ENCODE data around the gene RIPOR2.
"Not testable (repeated sequence)": the region's sequence is repeated elsewhere in the genome, so short reads cannot be mapped to it uniquely, and the experiment has no call there.

RIPOR2 gene

GRCh38 chr6:24765968-24766367 is 169.8 kb downstream of the RIPOR2 start:
- H3K4me3 Mint-ChIP-seq: not testable (repeated sequence)

GRCh38 chr6:24764833-24765828 is 170.6 kb downstream of the RIPOR2 start:
- not testable (repeated sequence) for H3K4me1 Mint-ChIP-seq (ENCODE audit: low read depth); H3K27me3 Mint-ChIP-seq; H3K36me3 Mint-ChIP-seq (ENCODE audit: low read depth); H3K4me3 Mint-ChIP-seq; H3K9me3 Mint-ChIP-seq
- H3K27ac Mint-ChIP-seq: peak overlapping the region; percentile 67

More at GRCh38 chr6:24765968-24766367, 169.8 kb downstream of the RIPOR2 start:
- not testable (repeated sequence) for H3K4me1 Mint-ChIP-seq (ENCODE audit: low read depth); H3K27me3 Mint-ChIP-seq; H3K36me3 Mint-ChIP-seq (ENCODE audit: low read depth); H3K27ac Mint-ChIP-seq; H3K9me3 Mint-ChIP-seq

- H3K27me3 Mint-ChIP-seq: no peaks in the 10 kb centered on the region
- H3K4me1 Mint-ChIP-seq (ENCODE audit: low read depth): peaks cover 8% of the 10 kb centered on the region
- H3K36me3 Mint-ChIP-seq (ENCODE audit: low read depth): no peaks in the 10 kb centered on the region
- no peak overlapping the region for H3K4me3 Mint-ChIP-seq
- no peak overlapping the region for H3K27ac Mint-ChIP-seq
- H3K9me3 Mint-ChIP-seq: no peaks in the 10 kb centered on the region
Observed at GRCh38 chr6:24763578-24763977, 172.2 kb downstream of the RIPOR2 start.

GRCh38 chr6:24761851-24762250 is 173.9 kb downstream of the RIPOR2 start:
- Mint-ChIP-seq H3K4me3 (no peak overlapping the region), H3K27ac (peak overlapping the region; percentile 22), H3K4me1 (ENCODE audit: low read depth) (peaks cover 8% of the 10 kb centered on the region), H3K27me3 (no peaks in the 10 kb centered on the region), H3K9me3 (no peaks in the 10 kb centered on the region), H3K36me3 (ENCODE audit: low read depth) (no peaks in the 10 kb centered on the region)

- H3K4me1 Mint-ChIP-seq (ENCODE audit: low read depth): peaks cover 5% of the 10 kb centered on the region
- no peaks in the 10 kb centered on the region for H3K27me3 Mint-ChIP-seq
- no peak overlapping the region for H3K4me3 Mint-ChIP-seq
- no peaks in the 10 kb centered on the region for H3K36me3 Mint-ChIP-seq (ENCODE audit: low read depth)
- H3K27ac Mint-ChIP-seq: no peak overlapping the region
- H3K9me3 Mint-ChIP-seq: no peaks in the 10 kb centered on the region
Observed at GRCh38 chr6:24761193-24761835, 174.4 kb downstream of the RIPOR2 start.

GRCh38 chr6:24760210-24760609 is 175.6 kb downstream of the RIPOR2 start:
- H3K4me1 Mint-ChIP-seq (ENCODE audit: low read depth): peaks cover 5% of the 10 kb centered on the region
- no peaks in the 10 kb centered on the region for H3K36me3 Mint-ChIP-seq (ENCODE audit: low read depth)
- H3K9me3 Mint-ChIP-seq: no peaks in the 10 kb centered on the region
- H3K27ac Mint-ChIP-seq: no peak overlapping the region
- no peak overlapping the region for H3K4me3 Mint-ChIP-seq
- H3K27me3 Mint-ChIP-seq: no peaks in the 10 kb centered on the region

GRCh38 chr6:24759718-24760117 is 176.0 kb downstream of the RIPOR2 start:
- no peaks in the 10 kb centered on the region for H3K36me3 Mint-ChIP-seq (ENCODE audit: low read depth)
- H3K27ac Mint-ChIP-seq: no peak overlapping the region
- H3K9me3 Mint-ChIP-seq: no peaks in the 10 kb centered on the region
- no peaks in the 10 kb centered on the region for H3K27me3 Mint-ChIP-seq
- H3K4me1 Mint-ChIP-seq (ENCODE audit: low read depth): peaks cover 5% of the 10 kb centered on the region
- no peak overlapping the region for H3K4me3 Mint-ChIP-seq

GRCh38 chr6:24757611-24758010 is 178.1 kb downstream of the RIPOR2 start:
- Mint-ChIP-seq H3K27ac (no peak overlapping the region), H3K27me3 (no peaks in the 10 kb centered on the region), H3K4me1 (ENCODE audit: low read depth) (peaks cover 5% of the 10 kb centered on the region), H3K4me3 (no peak overlapping the region), H3K9me3 (no peaks in the 10 kb centered on the region), H3K36me3 (ENCODE audit: low read depth) (no peaks in the 10 kb centered on the region)

GRCh38 chr6:24755279-24755678 is 180.5 kb downstream of the RIPOR2 start:
- peaks cover 5% of the 10 kb centered on the region for H3K27me3 Mint-ChIP-seq
- no peak overlapping the region for H3K27ac Mint-ChIP-seq
- H3K4me1 Mint-ChIP-seq (ENCODE audit: low read depth): no peaks in the 10 kb centered on the region
- no peaks in the 10 kb centered on the region for H3K36me3 Mint-ChIP-seq (ENCODE audit: low read depth)
- H3K9me3 Mint-ChIP-seq: peaks cover 5% of the 10 kb centered on the region
- H3K4me3 Mint-ChIP-seq: no peak overlapping the region

GRCh38 chr6:24754378-24754777 is 181.4 kb downstream of the RIPOR2 start:
- H3K36me3 Mint-ChIP-seq (ENCODE audit: low read depth); H3K4me3 Mint-ChIP-seq; H3K9me3 Mint-ChIP-seq; H3K27me3 Mint-ChIP-seq; H3K4me1 Mint-ChIP-seq (ENCODE audit: low read depth); H3K27ac Mint-ChIP-seq: not testable (repeated sequence)
